ENCODE measurements around the gene TJP1. TPM values are rescaled to one million over a fixed set of nuclear protein-coding genes. Genes with fewer than 3 reads are reported as not detected.

TJP1 gene
- total RNA-seq, 1 experiment from 2014 or later: 140 TPM

DNA sequence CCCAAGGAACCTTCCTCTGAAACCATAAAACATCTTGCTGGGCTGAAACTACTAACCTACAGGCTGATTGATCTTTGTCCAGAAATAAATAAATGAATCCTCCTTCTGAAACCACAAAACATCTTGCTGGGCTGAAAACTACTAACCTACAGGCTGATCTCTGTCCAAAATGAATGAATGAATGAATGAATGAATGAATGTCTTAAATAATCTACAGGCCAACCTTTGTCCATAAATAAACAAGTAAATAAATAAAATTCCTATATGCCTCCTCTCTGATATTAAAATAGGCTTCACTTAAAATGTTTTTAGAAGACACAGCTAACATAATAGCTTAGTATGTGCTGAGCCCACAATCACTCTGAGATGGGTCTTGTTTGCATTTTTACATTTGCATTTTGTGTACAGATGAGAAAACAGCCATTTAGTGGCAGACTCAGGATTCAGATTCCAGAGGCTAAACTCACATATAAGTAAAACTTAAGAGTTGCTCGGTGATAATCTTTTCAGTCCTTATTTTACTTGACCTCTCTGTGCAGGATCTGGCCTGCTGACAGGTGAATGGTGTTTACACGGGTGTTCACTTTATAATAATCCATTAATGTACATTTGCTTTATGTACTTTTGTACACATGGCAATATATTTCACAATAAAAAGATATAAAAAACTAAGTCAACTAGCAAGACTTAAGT is 10.4 kb downstream of the TJP1 start:
- WGBS (ENCODE audit: extremely low coverage, insufficient read length, low lambda C conversion rate): no CpG with 5 or more reads among the region's 2 CpGs
- peaks cover 53 to 65% of the 10 kb centered on the region in 2 experiments for H3K4me1 Mint-ChIP-seq

More for the DNA sequence above, 10.4 kb downstream of the TJP1 start:
- no peaks in the 10 kb centered on the region for H3K27me3 ChIP-seq (ENCODE audit: insufficient read depth, low read length)
- no peak overlapping the region for H2BK20ac ChIP-seq (ENCODE audit: low read depth, low read length, poor library complexity, severe bottlenecking)
- H3K56ac ChIP-seq (ENCODE audit: insufficient read length, low read depth, low read length): no peak overlapping the region
- no peaks in the 10 kb centered on the region for H3K79me1 ChIP-seq (ENCODE audit: insufficient read depth, low read depth, low read length, poor library complexity, severe bottlenecking)
- no peaks in the 10 kb centered on the region for H3K23me2 ChIP-seq (ENCODE audit: insufficient read length, low read depth, low read length, poor library complexity, severe bottlenecking)
- no peaks in the 10 kb centered on the region for H3K9me3 ChIP-seq (ENCODE audit: control insufficient read depth, low read depth, low read length)
- no peak overlapping the region for H3K27ac Mint-ChIP-seq
- no peak overlapping the region for H2AFZ ChIP-seq (ENCODE audit: low read length)
- no peak overlapping the region for H2BK12ac ChIP-seq (ENCODE audit: insufficient read length, low read depth, low read length)
- H4K20me1 ChIP-seq (ENCODE audit: control insufficient read depth, insufficient read depth, insufficient read length): no peaks in the 10 kb centered on the region
- H3K23ac ChIP-seq (ENCODE audit: insufficient read length, low read depth, low read length): no peak overlapping the region
- H2AK5ac ChIP-seq (ENCODE audit: insufficient read length, low read length): no peak overlapping the region
- no peak overlapping the region for H4K91ac ChIP-seq (ENCODE audit: insufficient read length, low read depth, low read length)
- H3K27ac ChIP-seq (ENCODE audit: insufficient read length, low read depth, low read length): no peak overlapping the region
- H2BK5ac ChIP-seq (ENCODE audit: insufficient read length, low read length): no peak overlapping the region
- H3K79me2 ChIP-seq (ENCODE audit: insufficient read depth, low read length): peaks cover 29% of the 10 kb centered on the region; the same call in 1 of the 2 replicates
- H3K9me3 Mint-ChIP-seq: no peaks in the 10 kb centered on the region
- no peak overlapping the region for H4K5ac ChIP-seq (ENCODE audit: insufficient read length, low read depth, low read length)
- no peak overlapping the region for H4K8ac ChIP-seq (replicated peaks; ENCODE audit: insufficient read length, low read depth, low read length)
- no peak overlapping the region for H2BK120ac ChIP-seq (ENCODE audit: low read depth, low read length, poor library complexity, severe bottlenecking)
- H3T11ph ChIP-seq (ENCODE audit: low read length): no peak overlapping the region
- peaks cover 0 to 6% (median 2%) of the 10 kb centered on the region in 3 experiments; a peak in 2 of 7 replicates for H3K36me3 Mint-ChIP-seq (ENCODE audit: insufficient read depth in 1 of 3, low read depth in 3 of 3)
- no peak overlapping the region for H3K4ac ChIP-seq (ENCODE audit: low read depth, low read length)
- no peak overlapping the region for H3K18ac ChIP-seq (ENCODE audit: insufficient read length, low read depth, low read length)
- H2BK15ac ChIP-seq (ENCODE audit: low read depth, low read length): no peak overlapping the region
- no peak overlapping the region for H3K14ac ChIP-seq (ENCODE audit: insufficient read depth, low read length)
- H3K4me2 ChIP-seq (ENCODE audit: insufficient read depth, insufficient read length, low read length): no peak overlapping the region
- H3K9ac ChIP-seq (ENCODE audit: extremely low read depth, insufficient read length, low read length): no peak overlapping the region
- TF ChIP-seq CTCF (conservative IDR thresholded peaks at IDR 0.05): no peak
- H3K4me3 Mint-ChIP-seq: no peak overlapping the region
- no peaks in the 10 kb centered on the region for H3K27me3 Mint-ChIP-seq (ENCODE audit: low read depth)
- H3K4me1 ChIP-seq (ENCODE audit: insufficient read depth, low read length): no peaks in the 10 kb centered on the region; the same call in 1 of the 2 replicates
- DNase-seq: no peak
